ENCODE data around the gene IFT172.

Gene IFT172

GRCh38 chr2:27412419-27413152, 77.0 kb downstream of the IFT172 start:
- Histone ChIP-seq H3K4me1 (0 out of 2 replicates have a peak, but pooled peaks cover 3% of the 10 kb centered on the region), H3K36me3 (peaks cover 2% of the 10 kb centered on the region), H3K27me3 (no peaks in the 10 kb centered on the region; the same call in 1 of the 2 replicates), H3K4me3 (ENCODE audit: low read depth, low read length) (no peak overlapping the region), H3K9me3 (no peaks in the 10 kb centered on the region)
- no peak for DNase-seq
- no peak for TF ChIP-seq CTCF (IDR thresholded peaks at IDR 0.05; ENCODE audit: low read depth, low read length)

- Histone ChIP-seq H3K36me3 (peaks cover 9% of the 10 kb centered on the region), H3K4me1 (0 out of 2 replicates have a peak, but pooled peaks cover 3% of the 10 kb centered on the region), H3K27me3 (no peaks in the 10 kb centered on the region; the same call in 1 of the 2 replicates), H3K9me3 (no peaks in the 10 kb centered on the region), H3K4me3 (ENCODE audit: low read depth, low read length) (peak within 1 kb of the TSS; percentile 97)
- DNase-seq: peak; percentile 98
- no peak for TF ChIP-seq CTCF (IDR thresholded peaks at IDR 0.05; ENCODE audit: low read depth, low read length)
These were observed 80.0 kb downstream of the IFT172 start, which contains the start of gene PPM1G for GRCh38 chr2:27409321-27410073. TSS of gene PPM1G (minus strand) at chr2:27409591. CDS start at chr2:27409422, 169 bp downstream.

- Histone ChIP-seq H3K36me3 (peaks cover 9% of the 10 kb centered on the region), H3K9me3 (no peaks in the 10 kb centered on the region), H3K4me1 (0 out of 2 replicates have a peak, but pooled peaks cover 3% of the 10 kb centered on the region), H3K27me3 (no peaks in the 10 kb centered on the region; the same call in 1 of the 2 replicates), H3K4me3 (ENCODE audit: low read depth, low read length) (peak overlapping the region; percentile 97)
- no peak for TF ChIP-seq CTCF (IDR thresholded peaks at IDR 0.05; ENCODE audit: low read depth, low read length)
- DNase-seq: no peak
These were observed 80.8 kb downstream of the IFT172 start for GRCh38 chr2:27408601-27409320.

- peak overlapping the region; percentile 97 for H3K4me3 ChIP-seq (ENCODE audit: low read depth, low read length)
- DNase-seq: peak; percentile 51
- 0 out of 2 replicates have a peak, but pooled peaks cover 3% of the 10 kb centered on the region for H3K4me1 ChIP-seq
- no peaks in the 10 kb centered on the region for H3K9me3 ChIP-seq
- H3K36me3 ChIP-seq: peaks cover 13% of the 10 kb centered on the region
- no peaks in the 10 kb centered on the region; the same call in 1 of the 2 replicates for H3K27me3 ChIP-seq
- peak; percentile 81 for TF ChIP-seq CTCF (IDR thresholded peaks at IDR 0.05; ENCODE audit: low read depth, low read length)
These were observed 81.6 kb downstream of the IFT172 start for GRCh38 chr2:27407798-27408491.

- Histone ChIP-seq H3K4me1 (no peaks in the 10 kb centered on the region), H3K9me3 (no peaks in the 10 kb centered on the region), H3K27me3 (no peaks in the 10 kb centered on the region), H3K4me3 (ENCODE audit: low read depth, low read length) (no peak overlapping the region), H3K36me3 (peaks cover 23% of the 10 kb centered on the region)
- TF ChIP-seq CTCF (IDR thresholded peaks at IDR 0.05; ENCODE audit: low read depth, low read length): no peak
- no peak for DNase-seq
These were observed 89.0 kb downstream of the IFT172 start for GRCh38 chr2:27400348-27401135.

Measured in BE2C (cell line).